SK-N-SH (cell line): ENCODE data around the gene CRTC1.

Source experiments
- CTCF ChIP-seq: fragments of 200-600 bp; sonication (generic); IDR thresholded peaks from 2 replicates; pipeline ENCODE4 v1.6.1; 2017; ENCODE audit warnings: antibody characterized with exemption, mild to moderate bottlenecking, moderate library complexity
- FOXM1 ChIP-seq: IDR thresholded peaks from 2 replicates; pipeline ENCODE4 v1.4.0; 2012; ENCODE audit warnings: low read depth, mild to moderate bottlenecking
- GABPA ChIP-seq: IDR thresholded peaks from 2 replicates; pipeline ENCODE4 v1.4.0; 2012; ENCODE audit warnings: low read depth, mild to moderate bottlenecking
- PBX3 ChIP-seq: IDR thresholded peaks from 2 replicates; pipeline ENCODE4; 2012
- POLR2AphosphoS5 ChIP-seq: IDR thresholded peaks from 2 replicates; pipeline ENCODE4 v1.6.1; 2012; ENCODE audit warnings: low read depth, low read length
- RCOR1 ChIP-seq: fragments of 150-350 bp; IDR thresholded peaks from 2 replicates; pipeline ENCODE4 v1.6.1; 2017; ENCODE audit warnings: antibody characterized with exemption, low read length
- REST ChIP-seq: IDR thresholded peaks from 2 replicates; pipeline ENCODE4 v1.6.1; 2012; ENCODE audit warnings: mild to moderate bottlenecking, low read depth, low read length, moderate library complexity
- TAF1 ChIP-seq: IDR thresholded peaks from 2 replicates; pipeline ENCODE4 v1.6.1; 2012; ENCODE audit warnings: low read depth, mild to moderate bottlenecking, low read length, moderate library complexity, borderline replicate concordance
- USF1 ChIP-seq: IDR thresholded peaks from 2 replicates; pipeline ENCODE4 v1.4.0; 2012; ENCODE audit warnings: low read depth, borderline replicate concordance

GRCh38 chr19:18668252-18668631, 15.2 kb upstream of the CRTC1 start:
- TF ChIP-seq FOXM1 = no peak
- TF ChIP-seq PBX3 = no peak
- no peak for TF ChIP-seq POLR2AphosphoS5
- no peak for TF ChIP-seq CTCF
- TF ChIP-seq RCOR1 = no peak
- TF ChIP-seq TAF1 = no peak
- no peak for TF ChIP-seq GABPA
- TF ChIP-seq USF1 = no peak
- TF ChIP-seq REST = no peak
